GM19240 (cell line): ENCODE results near the gene SLC3A2.
"Not testable (repeated sequence)": the region's sequence is repeated elsewhere in the genome, so short reads cannot be mapped to it uniquely, and the experiment has no call there.

Experiments used
- DNase-seq: peaks from one replicate; pipeline ENCODE4 v3.0.0; 2011; ENCODE audit warnings: low spot score; ENCODE audit not compliant: insufficient read length

SLC3A2 gene

GRCh38 chr11:62926680-62927455 is 46.2 kb downstream of the SLC3A2 start:
- DNase-seq: no peak

DNA sequence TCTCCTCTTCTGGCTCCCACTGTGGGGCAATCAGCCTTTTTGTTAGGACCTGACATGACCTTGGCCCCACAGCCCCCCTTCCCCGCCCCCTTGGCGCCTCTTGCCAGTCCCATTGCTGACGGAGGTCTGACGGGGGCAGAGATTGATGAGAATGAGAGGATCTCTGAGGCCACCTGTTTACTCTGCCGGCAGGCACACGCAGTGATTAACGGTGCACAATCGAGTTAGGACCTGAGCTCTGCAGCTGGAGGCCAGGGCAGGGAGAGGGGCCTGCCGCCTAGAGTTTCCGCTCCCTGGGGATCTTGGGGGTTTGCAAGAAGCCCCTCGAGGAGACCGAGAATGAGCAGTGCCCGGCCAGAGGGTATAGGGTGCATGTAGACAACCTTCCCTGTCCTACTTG is 47.3 kb downstream of the SLC3A2 start:
- no peak for DNase-seq

GRCh38 chr11:62930157-62930556 is 49.5 kb downstream of the SLC3A2 start:
- no peak for DNase-seq

DNA sequence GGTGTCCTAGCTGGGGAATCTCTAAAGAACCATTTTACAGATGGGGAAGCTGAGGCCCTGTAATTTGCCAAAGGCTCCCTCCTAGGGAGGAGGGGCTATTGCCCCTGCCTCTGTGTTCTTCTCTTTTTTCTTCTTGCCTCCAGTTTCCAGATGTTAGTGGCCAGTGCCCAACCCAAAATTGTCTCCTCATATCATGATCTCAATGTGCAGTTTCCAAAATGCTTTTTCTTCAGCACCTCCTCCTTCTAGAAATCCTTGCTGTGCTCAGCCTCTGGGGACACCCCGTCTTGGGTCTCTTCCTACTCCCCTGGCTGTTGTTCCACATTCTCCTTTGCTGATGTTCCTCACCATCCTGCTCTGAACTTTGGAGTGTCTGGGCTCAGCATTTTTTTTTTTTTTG is 50.0 kb downstream of the SLC3A2 start:
- DNase-seq: no peak

DNA sequence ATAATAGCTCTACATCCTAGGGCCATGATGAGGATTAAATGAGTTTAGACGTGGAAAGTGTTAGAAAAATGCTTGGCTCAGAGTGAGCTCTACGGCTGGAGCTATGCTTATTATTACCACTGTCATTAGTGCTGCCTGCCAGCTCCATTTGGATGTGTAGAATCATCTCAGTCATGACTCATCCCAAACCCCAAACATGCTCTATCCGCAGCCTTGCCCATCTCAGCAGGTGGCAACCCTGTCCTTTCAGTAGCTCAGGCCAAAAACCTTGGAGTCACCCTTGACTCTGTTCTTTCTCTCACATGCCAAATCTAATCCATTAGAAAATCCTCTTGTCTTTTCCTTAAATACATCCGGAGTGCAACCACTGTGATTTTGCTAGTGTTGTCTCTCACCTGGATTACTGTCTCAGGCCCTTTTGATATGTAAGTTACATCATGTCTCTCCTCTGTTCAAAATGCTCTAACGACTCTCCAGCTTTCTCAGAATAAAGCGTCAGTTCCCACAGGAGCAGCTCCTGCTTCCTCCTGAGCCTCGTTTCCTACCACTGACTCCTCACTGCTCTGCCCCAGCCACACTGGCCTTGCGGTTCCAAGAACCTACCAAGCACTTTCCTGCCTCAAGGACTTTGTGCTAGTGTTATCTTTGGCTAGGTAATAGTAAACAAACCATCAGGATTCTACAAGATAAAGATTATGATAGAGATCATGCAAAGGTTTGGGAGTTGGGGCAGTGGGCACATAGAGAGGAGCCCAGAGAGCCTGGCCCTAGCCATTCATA is 51.0 kb downstream of the SLC3A2 start:
- no peak for DNase-seq

- no peak for DNase-seq
Observed at GRCh38 chr11:62933285-62933684, 52.6 kb downstream of the SLC3A2 start.

- no peak for DNase-seq
Observed at GRCh38 chr11:62933750-62934495, 53.2 kb downstream of the SLC3A2 start.

DNA sequence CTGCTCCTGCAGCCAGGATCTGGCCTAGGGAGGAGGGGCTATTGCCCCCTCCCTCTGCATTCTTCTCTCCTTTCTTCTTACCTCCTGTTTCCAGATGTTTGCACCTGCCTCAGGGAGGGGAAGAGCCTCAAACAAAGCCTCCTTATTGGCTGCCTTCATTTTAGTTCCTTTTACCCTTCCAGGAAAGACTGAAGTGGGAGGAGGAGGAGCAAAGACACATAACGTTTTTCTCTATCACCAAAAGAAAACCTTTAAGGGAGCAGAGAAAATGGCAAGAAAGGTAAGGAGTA is 53.7 kb downstream of the SLC3A2 start:
- DNase-seq: no peak

DNA sequence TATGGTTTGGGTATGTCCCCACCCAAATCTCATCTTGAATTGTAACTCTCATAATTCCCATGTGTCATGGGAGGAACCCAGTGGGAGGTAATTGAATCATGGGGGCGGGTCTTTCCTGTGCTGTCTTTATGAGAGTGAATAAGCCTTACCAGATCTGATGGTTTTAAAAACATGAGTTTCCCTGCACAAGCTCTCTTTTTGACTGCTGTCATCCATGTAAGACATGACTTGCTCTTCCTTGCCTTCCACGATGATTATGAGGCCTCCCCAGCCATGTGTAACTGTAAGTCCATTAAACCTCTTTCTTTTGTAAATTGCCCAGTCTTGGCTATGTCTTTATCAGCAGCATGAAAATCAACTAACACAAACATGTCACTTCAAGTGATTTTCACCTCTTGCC is 56.8 kb downstream of the SLC3A2 start:
- DNase-seq: not testable (repeated sequence)
